NCI-H526 treated with DMSO at 0.1 percent for 48 hours (cell line): ENCODE measurements around the gene SPDYE2B.
"Not testable (repeated sequence)": the region's sequence is repeated elsewhere in the genome, so short reads cannot be mapped to it uniquely, and the experiment has no call there.

Source experiments
- DNase-seq: peaks from one replicate; lab custom pipeline; 2025; lab: John Stamatoyannopoulos, UW

The SPDYE2B gene, protein sequence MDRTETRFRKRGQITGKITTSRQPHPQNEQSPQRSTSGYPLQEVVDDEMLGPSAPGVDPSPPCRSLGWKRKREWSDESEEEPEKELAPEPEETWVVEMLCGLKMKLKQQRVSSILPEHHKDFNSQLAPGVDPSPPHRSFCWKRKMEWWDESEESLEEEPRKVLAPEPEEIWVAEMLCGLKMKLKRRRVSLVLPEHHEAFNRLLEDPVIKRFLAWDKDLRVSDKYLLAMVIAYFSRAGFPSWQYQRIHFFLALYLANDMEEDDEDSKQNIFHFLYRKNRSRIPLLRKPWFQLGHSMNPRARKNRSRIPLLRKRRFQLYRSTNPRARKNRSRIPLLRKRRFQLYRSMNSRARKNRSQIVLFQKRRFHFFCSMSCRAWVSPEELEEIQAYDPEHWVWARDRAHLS

DNA sequence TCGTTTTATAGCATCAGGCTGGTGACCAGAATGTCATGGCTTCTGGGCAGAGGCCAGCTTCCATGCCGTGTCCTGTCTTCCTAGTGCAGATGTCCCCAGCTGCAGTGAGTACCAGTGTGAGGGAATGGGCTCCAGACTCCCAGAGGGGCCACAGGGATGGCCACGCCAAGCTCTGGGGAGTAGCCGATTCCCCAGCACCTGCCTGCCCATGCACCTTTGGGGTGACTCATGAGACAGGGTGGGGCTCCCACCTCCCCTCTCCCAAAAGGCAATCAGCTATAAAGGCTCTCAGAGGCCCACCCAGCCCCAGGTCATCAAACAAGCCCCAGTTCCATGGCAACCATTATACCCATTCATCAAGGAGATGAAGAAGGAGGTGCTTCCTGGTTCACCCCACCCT, at the start of gene SPDYE2B:
TSS of gene SPDYE2B (plus strand) at position 396 of the 400 bp plus-strand sequence. CDS start 2,030 bp downstream, outside the sequence.
- DNase-seq: not testable (repeated sequence)

DNA sequence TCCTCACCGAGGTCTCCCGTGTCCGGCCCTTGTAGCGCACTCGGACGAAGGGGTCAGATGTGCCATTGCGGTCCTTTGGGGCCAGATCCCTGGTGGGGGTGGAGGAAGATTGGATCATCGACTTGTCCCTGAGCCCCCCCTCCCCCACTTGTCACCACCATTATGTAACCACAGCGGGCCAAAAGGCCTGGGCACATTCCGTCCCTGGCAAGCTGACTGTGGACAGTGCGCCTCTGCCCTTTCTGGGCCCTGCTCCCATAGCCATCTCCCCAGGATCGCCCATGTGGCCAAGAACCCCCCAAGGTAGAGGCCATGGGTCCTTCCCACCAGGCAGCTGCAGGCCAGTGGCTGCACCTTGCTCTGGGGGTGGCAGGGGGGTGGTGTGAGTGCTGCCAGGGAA, 47.8 kb upstream of the SPDYE2B start:
- not testable (repeated sequence) for DNase-seq

DNA sequence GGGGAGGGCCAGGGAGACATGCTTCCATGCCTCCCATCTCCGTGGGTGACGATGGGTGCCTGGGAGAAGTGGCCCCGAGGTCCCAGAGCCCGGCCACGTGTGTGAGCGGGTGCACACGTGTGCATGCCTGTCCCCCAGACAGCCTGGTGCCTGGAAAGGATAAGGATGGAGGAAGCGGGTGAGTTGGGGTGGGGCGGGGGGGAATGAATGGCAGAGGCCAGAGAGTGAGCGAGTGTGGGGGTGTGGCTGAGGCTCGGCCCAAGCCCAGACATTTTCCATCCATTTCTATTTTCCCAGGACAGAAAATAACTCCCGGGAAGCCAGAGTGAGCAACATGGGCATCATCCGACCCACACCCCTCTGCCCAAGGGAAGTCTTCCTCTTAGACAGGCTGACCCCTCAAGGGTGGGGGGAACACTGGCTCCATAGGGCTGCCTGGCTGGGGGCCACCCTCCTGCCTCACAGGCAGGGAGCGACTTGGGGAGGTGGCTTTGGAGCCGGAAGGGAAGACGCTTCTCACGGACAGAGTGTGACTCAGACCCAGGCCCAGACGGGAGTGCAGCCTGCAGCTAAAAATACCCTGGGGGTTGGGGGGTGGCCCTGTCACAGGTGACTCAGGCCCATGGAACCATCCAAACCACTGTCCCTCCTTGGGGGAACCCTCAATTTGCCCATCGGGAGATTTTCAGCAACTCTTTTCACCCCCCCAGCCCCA, 45.5 kb upstream of the SPDYE2B start:
- DNase-seq: not testable (repeated sequence)

DNA sequence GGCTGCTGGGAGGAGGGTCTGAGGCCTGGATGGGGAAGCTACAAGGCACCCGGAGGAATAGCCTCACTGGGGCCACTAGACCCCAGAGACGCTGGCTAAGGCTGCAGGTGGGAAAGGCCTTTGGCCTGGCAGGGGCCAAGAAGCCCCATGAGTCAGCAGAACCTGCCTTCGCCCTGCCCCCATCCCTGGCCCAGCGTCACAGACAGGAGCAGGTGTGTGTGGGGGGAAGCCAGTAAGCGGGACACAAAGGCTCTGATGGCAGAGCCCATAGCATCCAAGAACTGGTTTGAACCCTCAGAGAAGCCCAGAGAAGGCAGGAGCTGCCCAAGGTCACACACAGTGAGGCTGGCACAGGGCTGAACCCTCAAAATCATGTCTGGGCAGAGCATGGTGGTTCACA, 43.3 kb upstream of the SPDYE2B start:
- not testable (repeated sequence) for DNase-seq

DNA sequence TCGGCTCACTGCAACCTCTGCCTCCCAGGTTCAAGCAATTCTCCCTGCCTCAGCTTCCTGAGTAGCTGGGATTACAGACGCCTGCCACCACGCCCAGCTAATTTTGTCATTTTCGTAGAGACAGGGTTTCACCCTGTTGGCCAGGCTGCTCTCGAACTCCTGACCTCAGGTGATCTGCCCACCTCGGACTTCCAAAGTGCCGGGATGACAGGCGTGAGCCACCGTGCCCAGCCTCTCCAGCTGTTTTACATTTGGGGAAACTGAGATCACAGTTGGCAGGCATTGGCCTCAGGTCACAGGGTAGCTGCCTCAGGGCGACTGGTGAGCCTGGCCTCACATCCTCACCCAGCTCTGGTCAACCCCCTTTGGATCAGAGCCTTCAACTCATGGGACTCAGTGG, 40.4 kb upstream of the SPDYE2B start:
- not testable (repeated sequence) for DNase-seq

DNA sequence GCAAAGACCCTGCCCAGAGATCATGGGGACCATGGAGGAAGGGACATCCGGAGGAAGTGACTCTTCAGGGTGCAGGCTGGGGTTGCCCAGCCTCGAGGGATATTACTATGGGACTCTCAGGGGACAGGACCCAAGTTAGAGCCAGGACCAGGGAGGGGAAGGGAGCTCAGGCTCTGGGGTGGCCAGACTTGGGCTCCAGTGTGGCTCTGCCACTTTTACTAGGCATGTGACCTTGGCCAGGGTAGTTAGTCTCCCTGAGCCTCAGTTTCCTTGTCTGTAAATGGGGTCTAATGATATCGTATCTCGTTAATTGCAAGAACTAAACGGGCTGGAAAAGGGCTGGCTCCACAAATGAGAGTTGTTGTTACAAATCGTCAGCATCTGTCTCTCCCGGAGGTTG, 39.7 kb upstream of the SPDYE2B start:
- DNase-seq: not testable (repeated sequence)

DNA sequence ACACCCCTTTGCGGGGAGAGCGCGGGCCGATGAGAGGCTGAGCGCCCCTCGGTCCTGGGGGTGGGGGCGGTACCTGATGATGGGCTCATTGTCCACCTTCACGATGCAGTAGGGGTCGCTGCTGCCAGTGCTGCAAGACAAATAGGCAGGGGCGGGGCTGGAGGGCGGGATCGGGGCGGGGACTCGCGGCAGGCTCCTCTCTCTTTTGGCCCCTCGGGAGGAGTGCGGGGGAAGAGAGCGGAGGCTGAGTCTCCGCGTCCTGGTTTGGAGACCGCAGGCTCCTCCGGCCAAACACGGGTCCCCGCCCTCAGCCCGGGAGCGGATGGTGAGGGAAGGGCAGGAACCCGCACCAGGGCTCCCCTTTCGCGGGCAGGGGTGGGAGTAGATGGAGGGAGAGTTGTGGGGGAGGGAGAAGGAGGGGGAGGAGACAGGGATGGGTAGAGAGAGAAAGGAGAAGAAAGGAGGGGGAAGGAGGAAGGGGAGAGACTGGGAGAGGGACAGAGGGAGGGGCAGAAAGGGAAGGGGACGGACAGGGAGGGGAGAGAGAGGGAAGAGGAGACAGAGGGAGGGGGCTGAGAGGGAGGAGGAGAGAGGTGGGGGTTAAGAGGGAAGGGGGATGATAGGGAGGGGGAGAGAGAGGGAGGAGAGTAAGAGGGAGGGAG, 39.0 kb upstream of the SPDYE2B start:
- not testable (repeated sequence) for DNase-seq

DNA sequence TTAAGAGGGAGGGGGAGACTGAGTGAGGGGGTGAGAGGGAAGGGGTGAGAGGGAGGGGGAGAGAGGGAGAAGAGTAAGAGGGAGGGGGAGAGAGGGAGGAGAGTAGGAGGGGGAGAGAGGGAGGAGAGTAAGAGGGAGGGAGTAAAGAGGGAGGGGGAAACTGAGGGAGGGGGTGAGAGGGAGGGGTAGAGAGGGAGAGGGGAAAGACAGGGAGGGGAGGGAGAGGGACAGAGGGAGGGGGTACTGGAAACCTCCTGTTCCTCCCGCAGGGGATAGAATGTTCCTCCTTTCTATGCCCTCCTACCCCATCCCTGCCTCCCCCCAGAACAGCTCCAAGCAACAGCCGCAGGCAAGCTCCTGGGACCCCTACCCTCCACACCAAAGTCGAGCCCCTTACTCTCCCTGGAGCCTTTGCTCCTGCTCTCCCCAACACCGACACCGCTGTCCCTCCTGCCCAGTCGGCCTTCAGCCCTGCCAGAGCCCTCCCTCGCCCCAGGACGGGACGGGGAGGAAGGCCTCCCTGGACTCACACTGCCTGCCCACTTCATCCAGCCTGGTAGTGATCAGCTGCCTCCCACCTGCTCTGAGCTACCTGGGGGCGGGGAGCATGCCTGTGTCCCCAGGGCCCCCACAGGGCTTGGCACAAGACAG, 38.3 kb upstream of the SPDYE2B start:
- not testable (repeated sequence) for DNase-seq

DNA sequence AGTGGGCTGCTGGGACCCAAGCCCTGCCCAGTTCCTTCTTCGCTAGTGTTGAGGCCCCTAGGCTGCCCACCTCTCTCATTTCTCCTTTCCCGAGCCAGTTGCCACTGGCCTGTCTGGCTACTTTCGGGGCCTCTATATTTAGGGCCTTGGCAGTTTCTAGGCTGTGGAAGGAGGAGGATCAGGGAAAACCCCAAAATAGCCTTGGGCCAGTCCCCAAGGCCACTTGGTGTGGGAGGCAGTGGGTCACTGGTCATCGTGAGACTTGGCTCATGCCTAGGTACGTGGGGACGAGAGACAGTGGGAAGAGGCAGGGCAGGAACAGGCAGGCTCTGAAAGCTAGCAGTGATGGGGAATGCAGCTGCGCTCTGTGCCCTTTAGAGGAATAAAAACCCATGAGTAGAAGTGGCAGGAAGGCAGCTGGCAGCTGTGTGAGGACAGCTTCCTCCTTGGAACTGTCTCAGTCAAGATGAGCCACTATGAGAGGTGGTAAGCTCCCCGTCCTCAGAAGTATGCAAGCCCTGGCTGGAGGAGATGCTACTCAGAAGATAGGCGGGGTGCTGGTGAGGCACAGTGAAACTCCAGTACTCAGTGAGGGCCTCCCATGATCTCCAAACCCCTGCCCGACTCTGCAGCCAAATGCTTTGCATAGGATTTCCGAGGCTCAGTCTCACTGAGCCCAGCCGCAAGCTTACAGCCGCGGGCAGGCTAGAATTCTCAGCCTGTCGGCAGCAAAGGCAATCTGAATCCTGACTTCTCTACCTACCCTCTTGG, 36.4 kb upstream of the SPDYE2B start:
- DNase-seq: not testable (repeated sequence)

DNA sequence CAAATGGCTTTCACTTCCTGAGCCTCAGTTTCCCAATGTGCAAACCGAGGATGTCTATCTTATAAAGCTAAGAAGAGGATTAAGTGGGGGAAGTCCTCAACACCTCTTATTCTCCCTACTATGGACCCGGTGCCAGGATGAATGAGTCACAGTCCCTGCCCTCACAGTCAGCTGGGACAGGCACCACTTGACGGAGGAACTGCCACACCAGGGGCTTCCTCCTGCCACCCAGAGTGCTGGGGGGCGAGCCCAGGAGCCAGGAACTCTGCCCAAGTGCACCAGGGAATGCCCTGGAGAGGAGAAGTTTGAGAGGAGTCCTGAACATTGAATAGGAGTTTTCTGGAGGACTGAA, 35.8 kb upstream of the SPDYE2B start:
- not testable (repeated sequence) for DNase-seq

DNA sequence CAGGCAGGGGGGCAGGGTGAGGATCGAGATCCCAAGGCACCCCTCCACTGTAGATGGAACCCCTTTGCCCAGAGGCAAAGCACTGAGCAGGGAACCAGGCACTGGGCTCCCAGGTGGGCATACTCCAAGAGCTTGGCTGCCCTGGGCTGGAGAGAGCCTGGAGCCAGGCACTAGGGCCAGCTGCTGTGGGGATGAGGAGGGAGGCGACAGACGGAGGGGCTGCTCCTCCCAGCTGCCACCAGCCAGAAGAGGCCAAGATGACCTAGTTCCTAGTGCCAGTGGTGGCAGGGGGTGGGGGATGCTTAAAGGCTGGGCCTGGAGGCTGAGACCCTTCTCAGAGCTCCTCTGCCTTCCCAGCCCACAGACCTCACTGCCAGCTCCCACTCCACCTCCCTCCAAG, 35.2 kb upstream of the SPDYE2B start:
- not testable (repeated sequence) for DNase-seq

DNA sequence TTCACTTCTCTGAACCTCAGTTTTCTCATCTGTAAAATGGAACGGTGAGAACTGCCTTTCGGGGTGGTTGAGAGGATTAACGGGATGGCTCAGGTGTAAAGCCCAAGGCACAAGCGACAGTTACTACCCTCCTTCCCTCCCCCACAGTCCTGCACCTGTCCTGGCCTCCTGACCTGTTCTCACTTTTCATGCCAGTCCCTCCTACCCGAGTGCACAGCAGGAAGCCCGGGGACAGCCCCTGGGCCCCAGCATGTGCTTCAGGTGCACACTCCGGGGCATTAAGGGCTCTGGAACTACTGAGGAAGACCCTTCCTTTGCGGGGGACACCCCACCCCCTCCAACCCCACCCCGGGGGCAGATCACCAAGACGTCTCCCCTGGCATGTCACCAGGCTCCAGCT, 34.2 kb upstream of the SPDYE2B start:
- not testable (repeated sequence) for DNase-seq

DNA sequence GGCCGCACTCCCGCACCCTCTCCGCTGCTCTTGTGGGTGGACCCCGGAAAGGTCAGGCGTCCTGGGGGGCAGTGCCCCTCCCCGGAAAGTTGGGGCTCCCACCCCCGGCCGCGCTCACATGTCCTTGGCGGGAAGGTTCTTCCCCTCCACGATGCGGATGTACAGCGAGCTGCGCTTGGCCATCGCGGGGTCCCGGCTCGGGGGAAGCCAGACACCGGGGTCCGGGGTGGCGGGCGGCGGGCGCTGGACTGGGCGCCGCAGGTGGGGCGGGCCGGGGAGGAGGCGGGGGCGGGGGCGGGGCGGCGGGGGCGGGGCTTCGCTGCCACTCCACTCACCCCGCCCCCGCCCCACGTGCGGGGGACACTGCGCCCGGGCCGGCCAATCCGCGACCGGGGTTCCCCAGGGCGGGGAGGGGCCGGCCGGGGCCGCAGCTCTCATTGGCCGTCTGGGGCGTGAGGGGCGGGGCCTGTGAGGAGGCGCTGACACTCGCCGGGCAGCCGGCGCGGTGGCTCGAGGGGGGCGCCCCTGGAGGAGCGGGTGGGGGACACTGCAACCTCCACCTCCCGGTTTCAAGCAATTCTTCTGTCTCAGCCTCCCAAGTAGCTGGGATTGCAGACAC, 33.5 kb upstream of the SPDYE2B start, which contains the start of gene RASA4:
TSS of gene RASA4 (minus strand) at position 250 of the 619 bp plus-strand sequence. CDS start at position 183, 67 bp downstream.
- not testable (repeated sequence) for DNase-seq

DNA sequence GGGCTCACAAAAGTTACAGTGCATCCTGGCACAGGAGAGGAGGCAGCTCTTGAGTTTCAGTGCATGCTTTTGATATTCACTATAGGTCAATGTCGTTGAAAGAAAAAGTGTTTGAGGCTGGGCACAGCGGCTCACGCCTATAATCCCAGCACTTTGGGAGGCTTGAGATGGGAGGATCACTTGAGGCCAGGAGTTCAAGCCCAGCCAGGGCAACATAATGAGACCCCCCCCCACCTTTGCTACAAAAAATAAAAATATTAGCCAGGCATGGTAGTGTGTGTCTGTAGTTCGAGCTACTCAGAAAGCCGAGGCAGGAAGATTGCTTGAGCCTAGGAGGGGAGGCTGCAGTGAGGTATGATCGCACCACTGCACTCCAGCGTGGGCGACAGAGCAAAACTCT, 32.0 kb upstream of the SPDYE2B start:
- DNase-seq: not testable (repeated sequence)

DNA sequence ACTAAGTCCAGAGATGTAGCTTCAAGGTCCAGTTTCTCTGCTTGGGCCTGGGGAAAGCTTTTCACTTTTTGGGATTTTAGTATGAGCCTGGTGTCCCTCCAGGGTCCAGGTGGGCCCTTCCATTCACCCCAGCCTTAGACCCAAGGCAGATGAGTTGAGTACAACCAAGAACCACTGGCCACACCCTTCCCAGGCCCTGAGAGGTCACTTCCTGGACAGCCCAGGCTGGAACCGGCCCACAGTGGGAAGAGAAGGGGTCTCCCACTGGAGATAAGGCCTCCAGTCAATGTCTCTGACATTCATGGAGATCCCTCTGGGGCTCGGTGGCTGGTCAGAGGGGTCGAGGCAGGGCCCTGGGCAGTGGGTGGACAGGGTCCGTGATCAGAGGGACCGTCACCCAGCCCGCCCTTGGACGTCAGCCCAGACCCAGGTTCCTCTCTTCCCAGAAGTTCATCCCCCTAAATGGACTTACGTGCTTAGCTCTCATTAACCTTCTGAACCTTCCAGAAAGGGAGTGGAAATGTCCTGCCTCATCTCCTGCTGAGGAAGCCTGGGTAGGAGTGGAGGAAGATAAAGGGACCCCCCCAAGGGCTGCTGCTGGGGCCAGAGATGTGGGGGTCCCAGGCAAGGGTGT, 22.7 kb upstream of the SPDYE2B start:
- not testable (repeated sequence) for DNase-seq

DNA sequence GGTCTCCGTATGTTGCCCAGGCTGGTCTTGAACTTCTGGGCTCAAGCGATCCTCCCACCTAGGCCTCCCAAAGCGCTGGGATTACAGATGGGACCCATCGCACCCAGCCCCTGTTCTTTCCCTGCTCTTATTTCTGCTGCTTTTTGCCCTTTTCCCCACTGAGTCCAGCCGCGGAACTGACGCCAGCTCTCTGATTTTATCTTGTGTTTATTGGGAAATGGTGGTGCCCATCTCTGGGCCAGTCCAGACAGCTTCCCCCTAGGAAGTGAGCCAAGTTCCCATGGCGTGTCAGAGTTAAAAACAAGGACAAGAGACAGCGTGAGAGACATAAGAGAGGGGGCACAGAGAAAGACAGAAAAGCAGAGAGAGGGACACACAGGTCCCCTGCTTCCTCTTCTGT, 19.5 kb upstream of the SPDYE2B start:
- not testable (repeated sequence) for DNase-seq

DNA sequence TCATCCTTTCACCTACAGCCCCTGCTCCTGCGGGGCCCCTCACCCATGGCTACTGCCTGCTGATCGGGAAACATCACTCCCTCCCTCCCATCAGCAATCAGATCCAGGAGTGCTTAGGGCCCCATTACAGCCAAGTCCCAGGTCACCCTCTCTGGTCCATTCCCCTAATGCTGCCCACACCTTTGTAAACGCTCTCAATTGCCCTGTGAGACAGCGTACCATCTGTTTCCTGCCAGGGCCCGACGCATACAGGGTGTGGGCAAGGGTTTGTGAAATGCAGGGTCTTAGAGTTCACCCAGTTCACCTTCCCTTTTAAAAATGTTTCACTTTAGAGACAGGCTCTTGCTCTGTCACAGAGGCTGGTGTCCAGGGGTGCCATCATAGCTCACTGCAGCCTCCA, 15.8 kb upstream of the SPDYE2B start:
- not testable (repeated sequence) for DNase-seq

DNA sequence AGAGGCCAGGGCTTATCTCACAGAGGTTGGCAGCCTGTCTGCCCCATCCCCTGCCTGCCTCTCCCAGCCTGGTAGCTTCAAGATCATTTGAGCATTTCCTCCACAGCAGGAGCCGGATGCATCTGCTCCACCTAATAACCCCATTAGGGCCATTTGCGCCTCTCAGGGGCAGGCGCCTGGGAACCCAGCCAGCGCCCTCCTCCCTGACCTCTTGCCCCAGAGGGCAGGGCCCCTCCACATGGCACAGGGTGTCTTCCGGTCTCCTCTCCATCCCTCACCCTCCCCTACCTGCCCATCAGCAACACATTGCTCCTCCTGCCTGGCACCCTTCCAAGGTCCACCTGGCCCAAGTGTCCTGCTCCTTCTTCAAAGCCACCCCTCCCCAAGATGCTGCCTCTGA, 14.8 kb upstream of the SPDYE2B start:
- not testable (repeated sequence) for DNase-seq

DNA sequence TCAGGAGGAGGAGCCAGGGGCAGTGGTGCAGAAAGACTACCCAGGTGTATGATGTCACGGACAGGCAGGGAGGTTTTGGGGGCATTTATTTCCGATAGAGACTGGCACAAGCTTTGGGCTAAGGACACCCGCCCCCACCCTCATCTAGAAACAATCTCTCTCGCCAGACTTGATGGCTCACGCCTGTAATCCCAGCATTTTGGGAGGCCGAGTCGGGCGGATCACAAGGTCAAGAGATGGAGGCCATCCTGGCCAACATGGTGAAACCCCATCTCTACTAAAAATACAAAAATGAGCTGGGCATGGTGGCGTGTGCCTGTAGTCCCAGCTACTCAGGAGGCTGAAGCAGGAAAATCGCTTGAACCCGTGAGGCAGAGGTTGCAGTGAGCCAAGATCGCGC, 13.2 kb upstream of the SPDYE2B start:
- DNase-seq: not testable (repeated sequence)

DNA sequence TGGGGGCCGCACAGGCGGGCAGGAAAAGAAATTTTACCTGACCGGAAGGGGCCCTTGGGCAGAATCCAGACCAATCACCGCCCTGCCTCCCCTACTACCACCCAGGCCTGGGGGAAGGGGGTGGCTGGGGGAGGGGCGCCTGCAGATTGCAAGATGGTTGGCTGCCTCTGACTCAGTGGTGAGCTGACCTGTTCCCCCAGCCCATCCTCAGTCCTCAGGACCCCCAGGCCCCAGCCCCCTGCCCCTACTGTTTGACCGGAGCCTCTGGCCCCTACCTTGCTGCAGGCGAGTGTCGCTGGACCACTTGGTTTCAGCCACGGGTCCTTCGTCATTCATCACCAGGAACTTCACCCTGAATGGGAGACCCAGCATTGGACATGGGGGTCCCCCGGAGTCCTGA, 11.3 kb upstream of the SPDYE2B start:
- DNase-seq: not testable (repeated sequence)
